SIG-M5 (cell line): ENCODE measurements around the gene AVPR2.

Source experiments
- DNase-seq: peaks from one replicate; lab custom pipeline; 2025; lab: John Stamatoyannopoulos, UW

The AVPR2 gene

DNA sequence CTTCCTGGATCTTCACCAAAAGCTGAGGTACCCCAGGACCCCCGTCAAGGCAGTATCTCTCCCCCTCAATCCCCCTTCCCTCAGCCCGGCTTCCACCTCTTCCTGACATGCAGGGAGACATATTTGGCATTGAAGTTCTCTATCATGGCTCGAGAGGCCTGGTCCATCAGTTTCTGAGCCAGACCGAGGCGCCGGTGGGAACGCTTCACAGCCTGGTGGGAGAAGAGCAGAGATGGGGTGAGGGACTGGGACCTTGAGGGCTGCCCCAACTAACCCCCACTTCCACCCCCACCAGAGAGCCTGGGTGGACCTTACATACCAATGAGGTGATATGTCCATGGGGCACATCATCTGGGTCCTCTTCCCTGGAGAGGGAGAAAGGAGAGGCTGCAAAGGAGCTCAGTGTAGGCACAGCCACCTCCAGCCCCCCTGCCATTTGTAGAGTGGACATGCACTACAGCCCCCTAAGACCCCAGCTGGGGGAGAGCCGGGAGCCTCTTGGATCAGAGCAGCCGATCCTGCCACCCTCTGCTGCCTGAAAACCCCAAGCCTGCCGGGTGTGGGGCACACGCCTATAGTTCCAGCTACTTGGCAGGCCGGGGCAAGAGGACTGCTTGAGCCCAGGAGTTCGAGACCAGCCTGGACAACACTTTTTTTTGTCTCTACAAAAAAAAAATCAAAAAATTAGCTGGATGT lies 27.9 kb downstream of the AVPR2 start:
- DNase-seq = no peak

DNA sequence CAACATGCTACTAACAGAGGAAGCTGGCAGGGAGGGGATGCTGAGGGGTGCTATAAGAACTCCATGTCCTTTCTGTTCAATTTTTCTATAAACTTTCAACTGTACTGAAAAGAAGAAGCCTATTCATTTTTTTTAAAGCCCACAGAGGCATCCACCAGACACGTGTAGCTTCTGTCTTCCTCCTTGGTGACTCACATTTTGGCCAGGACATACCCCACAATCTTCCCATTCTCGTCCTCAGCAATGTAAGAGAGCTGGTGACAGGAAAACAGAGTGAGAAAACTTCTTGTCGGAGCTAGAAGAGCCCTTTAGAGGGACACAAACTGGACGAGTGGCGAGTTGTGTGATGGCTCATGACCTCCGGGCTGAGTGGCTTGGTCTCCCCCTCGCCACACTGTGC lies 29.3 kb downstream of the AVPR2 start:
- DNase-seq = no peak

DNA sequence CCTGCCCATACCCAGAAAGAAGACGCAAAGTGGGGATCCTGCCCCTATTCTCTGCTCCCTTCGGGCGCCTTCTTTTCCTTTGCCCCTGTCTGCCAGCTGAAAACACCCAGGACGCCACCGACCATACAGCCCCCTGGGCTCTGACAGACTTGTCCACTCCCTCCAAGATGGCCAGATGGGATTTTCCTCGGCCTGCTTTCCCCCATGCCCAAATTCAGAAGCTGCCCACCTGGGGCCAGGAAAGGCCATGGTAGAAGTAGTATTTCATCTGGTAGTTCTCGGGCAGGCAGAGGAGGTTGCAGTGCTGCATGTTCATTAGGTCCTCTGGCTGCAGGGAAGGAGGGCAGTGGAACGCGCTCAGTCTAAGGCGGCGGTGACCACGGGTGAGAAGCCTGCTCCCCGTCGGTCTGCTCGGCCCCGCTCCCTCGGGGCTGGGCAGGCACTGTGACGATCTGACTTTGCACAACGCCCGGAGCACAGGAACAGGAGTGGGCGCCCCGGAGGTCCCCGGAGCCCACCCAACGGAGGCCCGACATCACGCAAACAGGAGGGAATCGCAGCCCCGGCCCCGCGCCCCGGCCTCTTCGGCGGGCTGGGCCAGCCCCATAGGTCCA lies 29.8 kb downstream of the AVPR2 start:
- DNase-seq = no peak

DNA sequence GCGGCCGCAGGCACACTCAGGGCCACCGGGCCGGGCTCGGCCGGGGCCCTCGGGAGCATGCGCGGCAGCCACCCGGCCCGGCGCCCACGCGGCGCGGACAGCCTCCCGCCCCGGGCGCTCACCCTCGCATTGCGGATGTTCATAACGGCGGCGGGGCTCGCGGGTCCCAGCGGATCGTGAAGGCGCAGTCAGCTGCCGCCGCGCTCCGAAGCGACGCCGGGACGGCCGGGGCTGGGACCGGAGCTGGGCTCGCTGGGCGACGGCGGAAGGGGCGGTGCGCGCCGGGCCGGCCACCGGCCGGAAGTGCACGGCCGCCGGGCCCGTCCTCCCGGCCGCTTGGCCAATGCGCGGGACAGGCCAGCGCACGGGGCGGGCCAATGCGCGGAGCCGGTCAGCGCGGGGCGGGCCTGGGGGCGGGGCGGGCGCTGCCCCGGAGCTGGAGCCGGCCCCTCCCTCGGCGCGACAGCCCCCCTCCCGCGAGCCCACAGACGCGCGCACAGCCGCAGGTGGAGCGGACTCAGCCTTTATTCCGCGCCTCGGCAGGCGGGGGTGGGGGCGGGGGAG lies 30.4 kb downstream of the AVPR2 start, which contains the start of gene NAA10:
Gene NAA10 (minus strand): TSS at position 276 of the 564 bp plus-strand sequence. CDS start 133 bp downstream, at position 143.
- DNase-seq = no peak

DNA sequence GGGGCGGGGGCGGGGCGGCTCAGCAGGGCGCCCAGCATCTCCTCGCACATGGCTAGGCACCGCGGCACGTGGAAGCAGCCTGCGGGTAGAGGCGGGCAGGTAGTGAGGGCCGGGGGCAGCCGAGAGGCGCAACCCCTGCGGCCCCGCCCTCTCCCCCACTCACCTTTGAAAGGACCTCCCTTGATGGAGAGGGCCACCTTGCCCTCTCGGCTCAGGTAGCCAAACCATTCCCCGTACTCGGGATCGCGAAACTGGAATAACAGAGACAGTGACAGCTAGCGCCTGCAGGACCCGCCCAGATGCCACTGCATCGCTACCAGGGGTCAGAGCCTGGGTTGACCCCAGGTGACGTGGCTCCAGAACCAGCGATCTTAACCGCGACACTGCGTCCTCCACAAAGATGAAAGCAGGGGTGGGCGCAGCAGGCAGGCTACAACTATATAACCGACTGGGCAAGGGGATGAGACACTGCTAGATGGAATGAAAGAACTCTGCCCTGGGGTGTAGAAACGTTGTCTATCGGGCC lies 30.9 kb downstream of the AVPR2 start:
- DNase-seq = no peak

DNA sequence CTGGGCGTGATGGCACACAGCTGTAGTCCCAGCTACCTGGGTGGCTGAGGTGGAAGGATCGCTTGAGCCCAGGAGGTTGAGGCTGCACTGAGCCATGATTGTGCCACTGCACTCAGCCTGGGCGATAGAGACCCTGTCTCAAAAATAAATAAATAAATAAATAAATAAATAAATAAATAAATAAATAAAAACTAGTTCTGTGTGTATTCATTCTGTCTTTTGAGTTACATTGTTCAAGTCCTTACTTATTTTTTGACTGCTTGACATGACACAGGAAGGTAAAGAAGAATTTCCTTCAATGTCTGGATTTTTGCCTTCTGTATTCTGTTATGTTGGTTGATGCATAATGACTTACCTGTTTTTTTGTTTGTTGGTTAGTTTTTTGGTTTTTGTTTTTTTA lies 32.6 kb downstream of the AVPR2 start:
- no peak for DNase-seq

DNA sequence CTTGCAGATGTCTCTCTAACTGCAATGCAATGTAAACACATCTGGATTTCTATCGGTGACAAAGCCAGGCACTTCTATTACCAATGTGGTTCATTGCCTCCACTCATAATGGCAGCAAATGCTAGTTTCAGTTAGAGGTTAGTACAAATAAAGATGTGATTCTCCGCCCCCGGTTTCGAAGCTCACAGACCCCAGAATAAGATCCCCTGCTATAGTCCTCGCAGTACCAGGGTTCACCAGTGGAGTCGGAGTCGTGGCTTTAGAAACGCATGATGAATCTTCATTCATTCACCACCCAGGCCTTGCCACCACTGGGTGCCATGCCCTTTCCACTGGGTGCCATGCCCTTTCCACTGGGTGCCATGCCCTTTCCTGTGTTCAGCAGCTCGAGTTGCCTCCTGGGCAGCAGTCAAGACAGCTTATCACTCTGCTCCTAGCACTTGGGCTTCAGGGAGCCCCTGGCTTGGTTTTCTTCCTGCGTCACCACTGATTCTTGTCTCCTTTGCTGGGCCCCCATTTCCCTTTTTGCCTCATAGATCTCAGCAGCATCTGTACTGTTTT lies 33.8 kb downstream of the AVPR2 start:
- DNase-seq = no peak

DNA sequence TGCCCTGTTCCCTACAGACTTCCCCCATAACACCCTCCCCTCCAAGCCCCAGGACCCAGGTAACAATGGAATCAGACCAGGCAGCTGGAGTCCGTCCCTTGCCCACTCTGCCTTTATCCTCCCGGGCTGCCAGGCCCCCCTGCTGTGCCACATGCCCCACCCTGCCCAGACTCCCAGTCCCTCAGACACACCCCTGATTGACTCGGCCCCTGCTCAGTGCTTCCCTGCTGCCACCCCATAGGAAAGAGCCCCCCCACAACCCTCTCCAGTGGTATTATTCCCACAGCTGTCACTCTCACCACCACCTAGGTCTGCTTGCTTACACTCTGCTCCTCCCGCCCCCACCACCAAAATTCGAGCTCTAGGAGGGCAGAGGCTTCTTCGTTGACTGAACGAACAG lies 35.1 kb downstream of the AVPR2 start:
- DNase-seq = no peak

DNA sequence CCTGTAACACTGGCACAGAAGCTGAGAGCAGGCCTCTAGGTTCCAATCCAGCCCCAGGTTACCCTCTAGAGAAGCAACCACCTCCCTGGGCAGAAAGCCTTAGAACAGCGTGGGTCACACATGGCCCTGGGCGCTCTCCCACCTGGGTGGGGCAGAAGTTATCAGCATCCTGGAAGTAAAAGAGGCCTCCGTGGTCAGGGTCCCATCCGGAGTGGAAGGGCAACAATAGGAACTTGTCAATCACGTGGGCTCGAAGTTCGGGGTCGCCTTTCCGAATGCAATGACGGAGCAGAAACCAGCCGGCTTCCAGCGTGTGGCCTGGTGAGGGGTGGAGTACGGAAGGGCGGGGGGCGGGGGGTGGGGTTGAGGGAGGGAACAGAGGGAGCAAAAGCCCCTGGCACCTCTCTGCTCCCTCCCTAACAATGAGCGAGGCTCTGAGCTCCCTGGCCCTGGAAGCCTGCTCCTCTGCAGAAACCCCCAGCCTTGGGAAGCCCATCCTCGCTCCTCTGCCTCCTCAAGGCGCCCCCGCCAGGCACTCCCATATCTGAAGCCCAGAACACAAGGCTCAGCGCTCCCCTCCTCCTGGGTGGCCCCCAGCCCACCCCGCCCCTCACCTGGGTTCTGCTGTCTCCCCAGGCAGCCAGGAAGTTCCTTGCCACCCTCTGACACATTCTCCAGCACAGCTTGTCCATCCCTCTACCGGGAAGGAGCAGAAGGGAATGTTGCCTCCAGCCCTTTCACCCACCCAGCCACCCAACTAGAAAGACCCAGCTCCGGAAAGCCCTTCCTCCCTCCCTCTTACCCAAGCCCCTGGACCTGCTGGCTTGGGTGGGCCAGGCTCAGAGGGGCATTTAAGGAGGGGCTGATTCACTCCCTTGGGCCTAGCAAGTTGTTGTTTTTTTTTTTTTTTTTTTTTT lies 37.1 kb downstream of the AVPR2 start:
- no peak for DNase-seq

DNA sequence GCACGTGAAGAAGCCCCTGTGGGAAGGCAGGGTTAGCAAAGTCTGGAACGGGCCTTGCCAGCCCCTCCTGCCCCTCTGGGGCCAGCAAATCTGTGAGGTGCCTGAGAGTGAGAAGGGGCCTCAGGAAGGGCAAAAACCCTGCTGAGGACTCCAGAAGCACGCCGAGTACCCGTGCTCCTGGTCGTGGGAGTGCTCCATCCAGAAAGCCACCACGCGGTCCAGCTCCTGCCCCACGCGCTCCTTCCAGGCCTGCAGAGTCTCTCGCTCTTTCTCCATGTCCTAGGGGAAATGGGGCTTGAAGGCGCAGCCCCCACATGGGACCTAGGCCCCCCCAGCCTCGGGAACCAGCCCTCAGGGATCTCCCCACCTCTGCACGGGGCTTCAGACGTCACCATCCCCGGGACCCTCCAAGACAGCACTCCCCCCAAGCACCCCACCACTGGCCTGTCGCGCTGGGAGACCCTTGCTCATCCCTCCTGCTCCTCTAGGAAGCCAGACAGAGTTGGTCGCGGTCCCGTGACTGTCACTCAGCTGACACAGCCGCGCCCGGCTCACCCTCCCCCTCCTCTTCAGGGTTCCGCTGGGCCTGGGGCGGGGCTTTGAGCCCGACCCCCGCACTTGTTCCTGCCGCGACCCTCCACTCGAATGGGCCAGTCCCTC lies 39.8 kb downstream of the AVPR2 start, which contains the start of gene RENBP:
Gene RENBP (minus strand): TSS at position 504 of the 660 bp plus-strand sequence. CDS start 33 bp downstream, at position 471.
- no peak for DNase-seq

DNA sequence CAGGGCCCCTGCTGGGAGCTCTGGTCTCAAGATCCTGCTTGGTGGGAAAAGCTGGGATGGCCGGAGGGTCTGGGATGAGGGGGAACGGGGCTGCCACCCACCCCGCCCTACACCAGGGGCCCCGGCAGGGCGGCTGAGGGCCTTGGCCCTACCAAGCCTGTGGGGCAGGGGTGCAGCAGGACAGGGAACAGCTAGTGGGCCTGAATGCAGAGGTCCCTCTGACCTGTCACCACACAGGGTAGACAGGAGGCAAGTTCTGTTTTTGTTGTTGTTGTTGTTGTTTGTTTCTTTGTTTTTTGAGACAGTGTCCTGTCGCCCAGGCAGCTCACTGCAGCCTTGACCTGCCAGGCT lies 40.3 kb downstream of the AVPR2 start:
- no peak for DNase-seq

DNA sequence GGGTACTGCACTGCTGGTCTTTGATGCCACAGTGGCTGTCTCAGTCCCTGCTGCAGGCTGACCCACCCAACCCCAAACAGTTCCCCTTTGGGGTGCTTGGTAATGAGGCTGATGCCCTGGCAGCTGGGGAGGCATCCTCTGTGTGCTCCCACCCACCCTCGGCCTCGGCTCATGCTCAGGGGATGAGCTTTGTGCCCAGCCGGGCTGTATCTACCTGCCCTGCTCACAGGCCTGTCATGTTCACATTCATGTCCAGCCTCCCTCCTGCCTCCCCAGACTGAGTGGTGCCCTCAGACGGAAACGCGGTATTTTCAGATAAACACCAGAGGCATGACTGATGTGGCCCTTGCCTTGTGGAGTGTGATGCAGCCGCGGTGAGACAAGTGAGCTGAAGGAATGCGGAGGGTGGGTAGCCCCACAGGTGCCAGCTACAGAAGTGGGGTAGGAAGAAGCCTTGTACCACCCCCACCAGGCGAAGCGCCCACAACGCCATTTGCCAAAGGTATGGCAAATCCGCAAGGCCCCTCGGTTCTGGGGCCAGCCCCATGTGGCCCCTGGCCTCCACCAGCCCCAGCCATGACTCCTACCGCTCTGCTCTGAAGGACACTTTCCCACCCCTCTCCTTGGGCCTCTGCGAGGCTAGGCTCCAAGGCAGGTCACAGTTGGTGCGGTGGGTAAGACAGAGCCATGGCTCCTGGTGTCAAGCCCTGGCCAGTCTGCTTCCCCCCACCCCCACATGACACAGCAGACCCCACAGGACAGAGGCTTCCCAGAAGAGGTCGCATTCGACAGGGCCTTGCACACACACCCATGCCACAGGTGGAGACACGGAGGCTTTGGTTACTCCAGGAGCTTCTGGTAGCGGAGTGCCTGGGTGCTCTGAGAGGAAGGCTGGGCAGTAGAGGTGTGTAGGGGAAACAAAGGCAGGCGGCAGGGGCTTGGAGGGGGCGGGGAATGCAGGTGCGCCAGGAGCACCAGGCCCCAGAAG lies 41.8 kb downstream of the AVPR2 start:
- DNase-seq = no peak

DNA sequence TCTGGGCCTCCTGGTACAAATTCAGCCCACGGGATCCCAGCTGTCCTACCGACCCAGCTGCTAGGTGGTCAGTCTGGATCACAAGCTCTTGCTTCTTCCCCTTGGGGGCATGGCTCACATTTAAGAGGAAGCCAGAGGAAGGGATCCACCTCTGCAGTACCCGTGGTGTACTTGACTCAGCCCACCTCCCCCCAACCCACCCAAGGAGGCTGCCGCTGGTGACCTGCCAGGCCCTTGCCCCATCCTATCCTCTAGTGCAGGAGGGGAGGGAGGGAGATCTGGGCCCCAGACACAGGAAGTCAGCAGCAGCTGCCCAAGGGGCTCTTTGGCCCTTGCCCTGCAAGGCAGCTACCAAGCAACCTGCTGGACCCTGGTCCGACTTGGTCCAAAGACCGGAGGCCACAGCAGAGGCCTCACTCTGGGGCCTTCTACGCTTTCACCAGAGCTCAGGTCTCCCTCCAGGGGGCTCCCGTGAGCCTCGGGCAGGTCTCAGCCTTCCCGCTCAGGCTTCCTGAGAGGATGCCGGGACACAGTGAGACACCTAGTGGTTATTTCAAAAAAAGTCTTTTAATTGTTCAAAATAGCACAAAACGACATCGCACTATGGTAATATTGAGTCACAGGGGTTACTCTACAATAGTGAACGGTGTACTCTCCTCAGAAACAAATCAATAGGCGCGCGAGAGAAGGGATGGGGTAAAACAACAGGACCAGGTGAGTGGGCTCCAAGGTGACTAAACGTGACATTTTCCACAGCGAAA lies 42.7 kb downstream of the AVPR2 start:
- DNase-seq = no peak

DNA sequence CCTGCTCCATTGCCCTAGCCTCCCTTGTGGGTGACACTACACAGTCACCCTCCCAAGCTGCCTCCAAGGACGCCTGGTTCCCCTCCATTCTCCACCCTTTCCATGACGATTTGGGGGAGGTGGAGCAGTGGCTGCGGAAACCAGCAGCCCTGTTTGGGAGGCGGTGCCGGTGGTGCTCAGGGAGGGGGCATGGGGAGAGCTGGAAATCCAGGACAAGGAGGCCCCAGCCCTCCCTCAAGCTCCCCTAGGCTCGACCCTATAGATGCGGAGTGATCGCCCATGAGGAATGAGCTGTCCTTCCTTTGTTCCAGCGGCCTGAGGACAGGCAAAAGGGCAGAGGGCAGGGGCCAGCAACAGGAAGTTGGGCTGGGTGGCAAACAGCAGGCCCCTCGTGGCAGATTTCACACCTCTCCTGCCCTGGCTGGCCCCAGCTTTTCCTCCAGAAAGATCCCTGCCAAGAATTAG lies 43.6 kb downstream of the AVPR2 start:
- no peak for DNase-seq

DNA sequence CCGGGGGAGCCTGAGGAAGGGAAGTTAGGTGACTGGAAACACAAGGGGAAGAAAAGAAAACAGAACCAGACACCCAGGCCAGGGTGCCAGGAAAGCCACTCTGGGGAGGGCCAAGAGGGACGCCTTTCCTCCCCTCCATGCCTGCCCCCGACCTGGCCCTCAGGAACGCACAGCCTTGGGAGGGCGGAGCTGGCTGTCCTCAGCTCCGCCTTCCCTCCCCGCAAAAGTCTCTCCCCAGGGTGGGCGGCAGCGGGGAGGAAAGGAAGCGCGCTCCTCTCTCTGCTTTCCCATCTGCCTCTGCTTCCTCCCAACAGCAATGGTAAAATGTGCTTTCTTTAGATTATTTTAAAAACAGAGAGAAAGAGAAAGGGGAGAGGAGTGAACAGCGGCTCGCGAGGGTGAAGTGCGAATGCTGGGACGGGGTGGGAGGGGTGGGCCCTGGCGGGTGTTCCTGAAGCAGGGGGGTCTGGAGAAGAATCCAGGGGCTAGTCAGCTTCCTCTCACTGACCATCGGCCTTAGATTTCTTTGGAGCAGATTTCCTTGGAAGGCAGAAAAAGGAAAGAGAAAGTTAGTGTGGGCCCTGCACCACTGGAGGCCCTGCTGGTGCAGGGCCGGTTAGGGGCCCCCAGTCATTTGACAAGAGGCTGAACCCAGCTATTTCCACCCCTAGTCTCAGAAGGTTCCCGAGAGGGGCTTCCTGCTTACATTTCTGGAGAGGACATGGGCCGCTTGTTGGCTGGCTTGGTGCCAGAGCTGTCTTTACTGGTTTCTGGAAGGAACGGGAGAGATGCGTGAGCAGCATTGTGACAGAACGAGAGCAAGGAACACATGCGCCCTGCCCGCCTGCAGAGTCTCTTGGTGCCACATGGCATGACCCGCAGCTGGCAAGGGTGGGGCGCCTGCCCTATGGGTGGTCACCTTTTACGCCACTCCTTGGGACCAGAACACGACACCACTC lies 44.7 kb downstream of the AVPR2 start:
- no peak for DNase-seq

DNA sequence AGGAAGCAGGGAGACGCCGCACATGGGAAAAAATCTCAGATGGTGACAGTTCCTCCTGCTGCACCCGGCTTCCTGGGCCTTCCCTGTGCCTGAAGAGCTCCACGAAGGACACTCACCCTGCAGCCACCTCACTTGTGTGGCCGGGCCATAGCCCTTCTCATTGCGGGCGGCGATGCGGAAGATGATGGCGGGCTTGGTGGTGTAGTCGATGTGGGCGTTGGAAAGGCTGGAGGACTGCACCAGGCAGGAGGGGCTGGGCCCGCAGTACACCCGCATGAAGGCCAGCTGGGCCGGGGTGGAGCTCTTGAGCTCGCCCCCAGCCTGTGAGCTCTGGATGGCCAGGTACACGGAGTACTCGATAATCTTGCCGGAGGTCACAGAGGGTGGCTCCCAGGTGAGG lies 45.7 kb downstream of the AVPR2 start:
- DNase-seq = no peak

DNA sequence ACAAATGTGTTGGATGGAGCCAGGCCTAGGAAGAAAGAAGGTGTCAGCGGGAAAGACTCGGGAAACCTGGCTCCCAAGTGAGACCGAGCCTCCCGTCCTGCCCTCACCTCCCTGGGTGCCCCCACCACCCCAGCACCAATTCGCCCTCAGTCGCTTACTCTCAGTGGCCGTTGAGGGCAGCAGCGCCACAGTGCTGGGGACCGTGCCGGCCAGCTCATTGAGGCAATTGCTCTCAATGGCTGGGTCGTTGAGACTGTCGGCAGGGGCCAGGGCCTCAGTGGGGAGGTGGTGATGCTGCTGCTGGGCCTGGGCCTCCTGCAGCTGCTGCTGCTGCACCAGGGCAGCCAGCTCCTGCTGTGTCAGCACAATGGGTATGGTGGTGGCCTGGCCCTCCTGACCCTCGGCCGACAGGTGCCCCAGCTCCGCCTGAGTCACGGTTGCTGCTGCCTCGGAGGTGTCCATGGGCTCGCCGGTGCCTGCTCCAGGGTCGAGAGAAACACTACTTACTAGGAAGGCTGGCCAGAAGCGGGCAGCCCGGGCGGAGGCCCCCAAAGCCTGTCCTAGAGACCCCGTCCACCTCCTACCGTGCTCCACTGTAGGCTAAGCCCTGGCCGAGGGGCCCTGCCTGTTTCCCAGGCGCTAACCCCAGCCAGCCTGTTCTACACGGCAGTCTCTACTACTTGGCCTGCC lies 47.4 kb downstream of the AVPR2 start:
- no peak for DNase-seq
